GM18517 (cell line): ENCODE results near the gene GUCY1A2.

ENCODE experiments used
- ATAC-seq: cut with Tn5 transposase; IDR thresholded peaks from one replicate; pipeline ENCODE4 v1.9.1; 2021; ENCODE audit warnings: mild to moderate bottlenecking, moderate library complexity; ENCODE audit not compliant: unreplicated experiment

GUCY1A2 gene

GRCh38 chr11:106761745-106762144 lies 256.5 kb downstream of the GUCY1A2 start:
- no peak for ATAC-seq

GRCh38 chr11:106761240-106761639 lies 257.0 kb downstream of the GUCY1A2 start:
- no peak for ATAC-seq

DNA sequence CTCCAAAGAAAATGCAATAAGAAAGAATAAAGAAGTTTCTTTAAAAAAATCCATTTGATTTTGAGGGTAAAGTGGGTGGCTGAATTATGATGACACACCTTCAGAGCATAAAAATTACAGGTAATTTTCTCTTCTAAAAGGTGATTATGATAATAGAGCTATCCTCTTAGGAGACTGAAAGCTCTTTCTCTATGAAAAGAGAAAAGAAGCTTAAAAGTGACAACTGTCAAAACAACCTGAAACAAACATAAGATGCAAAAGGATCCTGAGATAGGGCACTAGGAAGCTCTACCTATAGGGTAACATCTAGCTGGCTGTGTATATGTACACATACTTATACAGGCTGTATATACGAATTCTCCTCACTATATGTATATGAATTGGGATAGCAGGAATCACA lies 270.2 kb downstream of the GUCY1A2 start:
- no peak for ATAC-seq

GRCh38 chr11:106745941-106746340 lies 272.3 kb downstream of the GUCY1A2 start:
- no peak for ATAC-seq

DNA sequence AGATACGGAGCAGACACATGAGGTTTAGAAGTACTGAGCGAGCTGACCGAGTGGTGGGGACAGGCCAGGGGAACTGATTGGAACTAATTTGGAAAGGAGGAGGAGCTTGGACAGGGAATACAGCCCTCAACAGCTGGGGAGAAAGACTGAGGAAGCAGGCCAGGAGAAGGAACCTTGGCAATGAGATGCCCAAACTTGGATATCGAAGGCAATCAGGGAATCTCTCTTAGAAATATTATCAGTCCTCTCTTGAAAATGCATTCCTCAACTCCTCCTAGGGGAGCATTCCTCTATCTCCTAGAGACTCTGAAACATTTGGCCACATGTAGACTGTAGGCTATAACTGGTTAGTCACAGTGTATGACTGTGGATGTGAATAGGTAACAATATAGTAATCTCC lies 284.6 kb downstream of the GUCY1A2 start:
- ATAC-seq = no peak

DNA sequence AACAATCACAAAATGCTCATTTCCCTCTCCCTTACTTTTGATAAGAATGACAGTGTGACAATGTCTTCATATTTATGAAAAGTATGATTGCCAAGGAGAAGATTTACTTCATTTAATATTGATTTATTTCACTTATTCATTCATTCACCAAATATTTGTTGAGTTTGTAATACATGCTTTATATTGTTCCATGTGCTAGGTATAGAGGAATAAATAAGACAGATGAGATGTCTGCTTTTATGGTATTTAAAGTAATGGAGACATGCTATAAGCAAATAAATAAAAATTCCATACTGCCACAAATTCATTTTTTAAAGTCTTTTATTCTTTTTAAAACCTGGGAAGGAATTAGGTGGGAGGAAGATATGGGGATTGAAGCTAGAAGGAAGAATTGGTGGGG lies 289.4 kb downstream of the GUCY1A2 start:
- no peak for ATAC-seq

DNA sequence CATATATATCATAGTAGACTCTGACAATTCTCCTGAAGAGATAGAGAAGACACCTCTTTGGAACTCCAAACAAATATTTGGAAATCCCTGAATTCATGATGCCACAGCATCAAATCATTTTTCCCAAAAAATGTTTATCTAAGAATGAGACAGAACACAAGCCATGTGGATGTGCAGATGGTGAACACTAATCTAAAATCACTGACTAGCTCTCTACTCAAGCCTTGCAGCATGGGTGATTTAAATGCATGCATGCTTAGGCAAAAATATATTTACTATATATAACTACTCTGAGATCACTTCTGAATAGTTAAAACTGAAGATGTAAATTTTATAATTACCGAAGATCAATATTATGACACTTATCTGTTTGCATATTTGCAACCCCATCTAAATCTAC lies 289.9 kb downstream of the GUCY1A2 start:
- no peak for ATAC-seq

GRCh38 chr11:106727256-106727655 lies 291.0 kb downstream of the GUCY1A2 start:
- no peak for ATAC-seq

GRCh38 chr11:106724293-106724892 lies 293.9 kb downstream of the GUCY1A2 start:
- ATAC-seq = no peak

DNA sequence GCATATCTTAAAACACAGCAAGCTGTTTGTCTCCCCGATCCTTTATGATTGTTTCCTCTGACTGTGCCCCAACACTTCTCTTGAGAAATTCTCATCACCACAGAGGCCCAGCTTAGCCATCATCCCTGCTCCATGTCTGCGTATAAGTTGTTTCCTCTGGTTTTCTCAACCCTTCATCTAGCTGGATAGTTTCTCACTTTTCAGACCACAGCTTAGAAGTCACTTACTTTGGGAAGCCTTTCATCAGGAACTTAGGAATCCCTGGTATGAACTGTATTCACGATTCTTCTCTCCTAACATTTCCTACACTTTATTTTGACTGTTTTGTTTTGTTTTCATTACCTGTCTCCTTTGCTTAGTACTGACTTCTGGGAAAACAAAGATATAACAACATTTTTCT lies 295.2 kb downstream of the GUCY1A2 start:
- no peak for ATAC-seq

- ATAC-seq = no peak
Measured at GRCh38 chr11:106717222-106717621, 301.1 kb downstream of the GUCY1A2 start.

- ATAC-seq = no peak
Measured at GRCh38 chr11:106714199-106714598, 304.1 kb downstream of the GUCY1A2 start.

DNA sequence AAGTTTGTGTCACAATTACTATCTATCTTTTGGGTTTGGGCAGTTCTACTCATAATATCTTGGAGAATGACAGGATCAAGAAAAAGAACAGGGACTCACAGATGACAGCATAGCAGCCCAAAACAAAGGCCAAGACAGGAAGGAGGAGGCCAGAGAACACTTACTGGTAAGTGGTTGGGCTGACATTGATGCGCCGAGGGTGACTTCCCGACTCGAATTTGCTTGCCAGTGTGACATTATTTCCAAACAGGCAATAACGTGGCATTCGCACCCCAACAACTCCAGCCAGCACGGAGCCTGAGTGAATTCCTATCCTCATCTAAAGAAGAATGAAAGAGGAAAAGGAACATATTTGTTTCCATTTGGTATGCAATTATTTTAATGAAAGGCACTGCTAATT lies 309.9 kb downstream of the GUCY1A2 start:
- ATAC-seq = no peak

- no peak for ATAC-seq
Measured at GRCh38 chr11:106706355-106706754, 311.9 kb downstream of the GUCY1A2 start.

DNA sequence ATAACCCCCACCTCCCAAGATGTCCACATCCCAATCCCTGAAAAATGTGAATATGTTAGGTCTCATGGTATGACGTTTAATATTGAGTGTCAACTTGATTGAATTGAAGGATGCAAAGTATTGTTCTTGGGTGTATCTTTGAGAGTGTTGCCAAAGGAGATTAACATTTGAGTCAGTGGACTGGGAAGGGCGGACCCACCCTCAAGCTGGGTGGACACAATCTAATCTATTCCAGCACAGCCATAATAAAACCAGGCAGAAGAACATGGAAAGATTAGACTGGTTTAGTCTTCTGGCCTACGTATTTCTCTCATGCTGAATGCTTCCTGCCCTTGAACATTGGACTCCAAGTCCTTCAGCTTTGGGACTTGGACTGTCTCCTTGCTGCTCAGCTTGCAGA lies 315.5 kb downstream of the GUCY1A2 start:
- ATAC-seq = no peak

GRCh38 chr11:106697058-106697457 lies 321.2 kb downstream of the GUCY1A2 start:
- no peak for ATAC-seq

DNA sequence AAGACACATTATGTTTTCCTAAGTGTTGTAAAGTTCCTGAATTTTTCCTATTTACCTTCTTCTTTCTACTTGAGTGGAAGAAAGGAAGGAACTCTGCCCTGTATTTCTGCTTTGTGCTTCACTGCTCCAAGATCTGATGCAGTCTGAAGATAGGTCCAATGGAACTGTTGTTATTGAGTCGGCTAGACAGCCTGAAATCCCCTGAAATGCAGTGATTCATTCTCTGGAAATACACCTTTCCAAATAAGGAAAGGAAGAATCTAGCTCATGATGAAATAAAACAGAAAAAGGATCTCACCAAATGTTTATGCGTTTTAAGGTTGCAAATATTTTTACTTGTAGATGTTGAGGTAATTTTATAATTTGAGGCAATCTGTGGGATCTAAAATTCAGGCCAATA lies 322.8 kb downstream of the GUCY1A2 start:
- ATAC-seq = no peak

DNA sequence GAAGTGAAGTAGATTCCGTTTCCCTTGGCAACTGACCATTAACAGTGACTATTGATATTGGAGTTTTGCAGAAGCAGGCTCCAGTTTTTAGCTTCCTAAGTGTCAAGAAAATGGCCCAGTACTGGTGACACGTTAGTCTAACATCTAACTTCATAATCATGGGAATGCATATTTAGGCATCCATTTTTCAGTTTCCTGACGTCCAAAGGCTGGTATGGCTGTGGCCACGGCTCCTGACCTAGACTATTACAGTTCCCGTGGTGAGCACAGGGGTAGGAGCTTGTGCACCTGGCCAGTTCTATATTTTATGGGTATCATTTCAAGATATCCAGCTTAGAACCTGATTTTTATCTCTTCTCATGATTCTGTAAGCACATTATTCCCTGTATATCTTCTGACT lies 323.8 kb downstream of the GUCY1A2 start:
- no peak for ATAC-seq

GRCh38 chr11:106691807-106692365 lies 326.4 kb downstream of the GUCY1A2 start:
- no peak for ATAC-seq

DNA sequence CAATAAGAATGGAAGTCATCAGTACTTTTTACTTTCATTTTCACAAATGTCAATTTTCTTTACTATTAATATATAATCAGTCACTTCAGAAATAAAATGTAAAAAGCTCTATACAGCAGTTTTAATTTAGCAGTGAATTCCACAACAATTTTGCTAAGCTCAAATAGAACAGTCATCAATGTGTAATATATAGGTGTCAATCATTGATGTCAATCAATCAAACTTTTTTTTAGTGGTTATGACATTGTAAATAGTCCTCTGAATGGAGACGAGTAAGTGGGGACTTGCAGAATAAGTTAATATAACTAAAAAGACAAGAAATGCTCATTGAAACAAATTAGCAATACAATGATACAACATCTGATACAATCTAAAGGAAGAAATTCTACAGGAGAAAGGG lies 327.4 kb downstream of the GUCY1A2 start:
- no peak for ATAC-seq

DNA sequence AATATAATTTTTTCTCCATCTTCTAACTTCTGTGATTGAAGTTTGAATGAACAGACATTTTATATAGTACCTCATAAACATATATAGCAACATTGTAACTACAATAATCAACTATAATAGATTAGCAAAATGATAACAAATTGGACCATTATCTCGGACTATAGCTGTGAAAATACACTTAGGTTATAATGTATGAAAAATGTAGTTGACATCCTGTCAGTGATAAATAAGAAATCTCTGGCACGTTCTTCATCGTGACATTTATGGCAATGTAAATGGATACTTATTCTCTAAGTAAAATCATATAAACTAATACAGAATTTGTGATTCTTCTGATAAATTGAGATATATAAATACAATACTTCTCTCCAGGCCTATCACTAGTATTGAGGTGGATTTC lies 333.3 kb downstream of the GUCY1A2 start:
- ATAC-seq = no peak

DNA sequence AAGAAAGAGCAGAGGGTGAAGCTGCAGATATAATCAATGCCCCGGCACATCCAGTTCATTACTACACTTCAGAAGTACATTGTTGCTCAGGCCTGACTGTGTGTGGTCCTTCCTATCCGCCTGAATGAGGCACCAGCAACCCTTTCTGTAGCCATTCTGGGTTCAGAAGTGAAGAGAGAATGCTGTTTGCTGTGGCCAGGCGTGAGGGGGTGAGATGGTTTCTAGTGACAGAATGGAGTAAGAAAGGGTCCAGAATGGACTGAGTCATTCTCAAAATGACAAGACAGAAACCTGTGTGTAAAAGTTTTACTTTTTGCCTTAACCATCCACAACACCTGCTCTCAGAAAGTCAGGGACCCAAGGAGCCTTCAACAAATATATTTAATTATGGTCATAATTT lies 334.8 kb downstream of the GUCY1A2 start:
- no peak for ATAC-seq

DNA sequence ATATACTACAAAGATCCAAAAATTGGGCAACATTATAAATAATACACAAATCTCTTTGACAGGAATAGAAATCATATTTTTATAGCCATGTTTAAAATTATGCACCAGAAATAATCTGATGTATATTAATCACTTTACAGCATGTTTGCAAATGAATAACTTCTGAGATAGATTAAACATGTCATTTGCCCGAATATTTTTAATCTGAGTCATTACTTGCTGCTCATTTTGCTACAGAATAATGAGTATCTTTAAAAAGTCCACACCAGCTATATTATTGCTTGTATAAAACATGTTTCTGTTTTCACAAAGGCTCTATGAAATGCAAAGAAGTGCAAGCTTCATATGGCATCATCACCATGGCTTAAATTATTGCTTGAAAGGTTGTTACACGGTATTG lies 336.8 kb downstream of the GUCY1A2 start:
- no peak for ATAC-seq
